ENCODE measurements around the gene IL36RN. TPM values are rescaled to one million over a fixed set of nuclear protein-coding genes. Genes with fewer than 3 reads are reported as not detected.

IL36RN gene
- not detected for polyA plus RNA-seq (2012; ENCODE audit: insufficient read depth, insufficient read length, low read depth)

DNA sequence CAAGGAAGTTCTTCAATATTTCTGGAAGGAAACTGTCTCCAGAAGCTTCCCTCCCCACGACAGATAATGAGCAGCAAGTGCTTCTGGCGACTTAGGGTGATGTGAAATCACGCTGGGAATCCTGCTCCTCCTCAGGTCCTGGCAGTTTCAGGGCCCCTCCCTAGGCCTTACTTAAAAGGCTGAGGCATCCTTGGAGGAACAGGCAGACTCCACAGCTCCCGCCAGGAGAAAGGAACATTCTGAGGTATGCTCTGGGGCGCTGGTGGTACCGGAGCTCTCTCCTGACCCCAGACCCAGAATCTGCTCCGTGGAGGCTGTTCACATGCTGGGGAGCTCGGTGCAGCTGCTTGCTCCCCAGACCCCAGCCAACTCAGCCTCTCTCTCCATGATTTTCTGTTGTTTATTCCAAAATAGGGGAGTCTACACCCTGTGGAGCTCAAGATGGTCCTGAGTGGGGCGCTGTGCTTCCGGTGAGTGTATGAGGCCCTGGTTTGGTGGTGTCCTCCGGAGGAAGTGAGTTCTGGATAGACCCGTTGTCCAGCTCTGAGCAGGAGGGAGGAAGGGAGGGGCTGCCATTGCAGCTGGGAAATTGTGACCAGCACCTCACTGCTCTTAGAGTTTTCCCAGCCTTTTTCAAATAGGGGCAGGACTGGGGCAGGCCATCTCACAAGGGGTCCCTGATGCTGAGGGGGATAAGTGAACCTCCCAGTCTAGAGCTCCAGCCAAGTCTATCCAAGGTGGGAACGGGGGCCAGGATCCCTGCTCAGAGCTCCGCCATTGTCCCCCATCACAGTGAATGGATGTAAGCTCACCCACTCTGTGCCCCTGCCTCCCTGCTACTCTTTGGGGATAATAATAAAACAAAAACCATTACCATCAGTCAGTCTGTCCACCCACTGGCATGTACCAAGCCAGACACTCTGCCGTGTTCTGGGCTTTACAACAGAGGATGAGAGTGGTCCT is at the start of gene IL36RN:
TSS of gene IL36RN (plus strand) at position 201 of the 963 bp plus-strand sequence. CDS start at position 442, 241 bp downstream.
- H3K4me3 ChIP-seq (ENCODE audit: low read depth, low read length): no peak within 1 kb of the TSS
- DNase-seq: no peak
- H3K27me3 ChIP-seq: no peaks in the 10 kb centered on the region
- H3K4me1 ChIP-seq: no peaks in the 10 kb centered on the region
- H3K9me3 ChIP-seq: no peaks in the 10 kb centered on the region
- TF ChIP-seq, protein P1, sequence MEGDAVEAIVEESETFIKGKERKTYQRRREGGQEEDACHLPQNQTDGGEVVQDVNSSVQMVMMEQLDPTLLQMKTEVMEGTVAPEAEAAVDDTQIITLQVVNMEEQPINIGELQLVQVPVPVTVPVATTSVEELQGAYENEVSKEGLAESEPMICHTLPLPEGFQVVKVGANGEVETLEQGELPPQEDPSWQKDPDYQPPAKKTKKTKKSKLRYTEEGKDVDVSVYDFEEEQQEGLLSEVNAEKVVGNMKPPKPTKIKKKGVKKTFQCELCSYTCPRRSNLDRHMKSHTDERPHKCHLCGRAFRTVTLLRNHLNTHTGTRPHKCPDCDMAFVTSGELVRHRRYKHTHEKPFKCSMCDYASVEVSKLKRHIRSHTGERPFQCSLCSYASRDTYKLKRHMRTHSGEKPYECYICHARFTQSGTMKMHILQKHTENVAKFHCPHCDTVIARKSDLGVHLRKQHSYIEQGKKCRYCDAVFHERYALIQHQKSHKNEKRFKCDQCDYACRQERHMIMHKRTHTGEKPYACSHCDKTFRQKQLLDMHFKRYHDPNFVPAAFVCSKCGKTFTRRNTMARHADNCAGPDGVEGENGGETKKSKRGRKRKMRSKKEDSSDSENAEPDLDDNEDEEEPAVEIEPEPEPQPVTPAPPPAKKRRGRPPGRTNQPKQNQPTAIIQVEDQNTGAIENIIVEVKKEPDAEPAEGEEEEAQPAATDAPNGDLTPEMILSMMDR (IDR thresholded peaks at IDR 0.05; ENCODE audit: low read depth, low read length): no peak
- no peaks in the 10 kb centered on the region for H3K36me3 ChIP-seq

DNA sequence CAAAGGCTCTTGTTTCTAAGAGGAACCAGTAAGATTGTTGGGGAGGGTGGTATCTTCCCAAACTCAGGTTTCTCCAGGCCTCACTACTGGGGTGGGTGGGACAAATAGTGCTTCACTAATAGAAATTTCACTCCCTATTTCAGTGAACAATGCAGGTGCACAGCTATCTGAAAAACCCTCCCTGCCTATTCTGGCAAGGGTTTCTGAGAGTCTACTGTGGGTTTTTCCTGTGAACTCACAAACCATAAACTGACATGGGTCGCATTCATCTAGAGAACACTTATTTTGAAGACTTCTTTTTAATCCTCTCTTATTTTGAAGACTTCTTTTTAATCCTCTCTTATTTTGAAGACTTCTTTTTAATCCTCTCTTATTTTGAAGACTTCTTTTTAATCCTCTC is 49.4 kb upstream of the IL36RN start:
- no peak overlapping the region for H3K4me3 ChIP-seq (ENCODE audit: low read depth, low read length)
- TF ChIP-seq, protein P1 (IDR thresholded peaks at IDR 0.05; ENCODE audit: low read depth, low read length): no peak
- no peak for DNase-seq
- no peaks in the 10 kb centered on the region for H3K4me1 ChIP-seq
- no peaks in the 10 kb centered on the region for H3K27me3 ChIP-seq
- H3K36me3 ChIP-seq: no peaks in the 10 kb centered on the region
- H3K9me3 ChIP-seq: no peaks in the 10 kb centered on the region

DNA sequence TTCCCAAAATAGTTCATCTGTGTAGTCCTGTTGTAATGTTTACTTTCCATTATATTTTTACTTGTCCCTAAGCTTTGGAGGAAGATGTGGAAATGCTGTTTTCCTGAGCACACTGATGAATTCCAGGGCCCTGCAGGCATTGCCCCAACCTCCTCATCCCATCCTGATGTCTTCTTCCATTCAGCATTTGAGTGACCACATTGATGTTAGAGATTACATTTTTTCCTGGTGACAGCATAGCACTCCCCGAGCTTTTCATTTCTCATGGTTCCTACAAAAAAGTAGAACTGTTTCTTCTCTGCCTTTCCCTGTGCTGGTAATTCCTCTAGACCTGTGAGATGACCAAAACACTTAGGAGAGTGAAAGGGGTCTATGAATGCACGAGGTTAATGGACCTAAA is 48.9 kb upstream of the IL36RN start:
- H3K27me3 ChIP-seq: no peaks in the 10 kb centered on the region
- H3K36me3 ChIP-seq: no peaks in the 10 kb centered on the region
- no peak for DNase-seq
- TF ChIP-seq, protein P1 (IDR thresholded peaks at IDR 0.05; ENCODE audit: low read depth, low read length): no peak
- H3K4me3 ChIP-seq (ENCODE audit: low read depth, low read length): no peak overlapping the region
- H3K4me1 ChIP-seq: no peaks in the 10 kb centered on the region
- no peaks in the 10 kb centered on the region for H3K9me3 ChIP-seq

DNA sequence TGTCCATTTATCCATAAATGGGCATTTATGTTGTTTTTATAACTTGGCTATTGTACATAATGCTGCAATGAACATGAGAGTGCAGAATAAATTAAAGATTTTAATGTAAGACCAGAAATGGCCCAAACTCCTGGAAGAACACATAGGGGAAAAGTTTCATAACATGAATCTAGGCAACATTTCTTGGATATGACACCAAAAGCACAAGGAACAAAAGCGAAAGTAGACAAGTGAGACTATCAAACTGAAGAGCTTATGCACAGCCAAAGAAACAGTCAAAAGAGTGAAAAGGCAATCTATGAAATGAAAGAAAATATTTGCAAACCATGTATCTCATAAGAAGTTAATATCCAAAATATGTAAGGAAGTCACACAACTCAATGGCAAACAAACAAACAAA is 47.9 kb upstream of the IL36RN start:
- no peak for DNase-seq

DNA sequence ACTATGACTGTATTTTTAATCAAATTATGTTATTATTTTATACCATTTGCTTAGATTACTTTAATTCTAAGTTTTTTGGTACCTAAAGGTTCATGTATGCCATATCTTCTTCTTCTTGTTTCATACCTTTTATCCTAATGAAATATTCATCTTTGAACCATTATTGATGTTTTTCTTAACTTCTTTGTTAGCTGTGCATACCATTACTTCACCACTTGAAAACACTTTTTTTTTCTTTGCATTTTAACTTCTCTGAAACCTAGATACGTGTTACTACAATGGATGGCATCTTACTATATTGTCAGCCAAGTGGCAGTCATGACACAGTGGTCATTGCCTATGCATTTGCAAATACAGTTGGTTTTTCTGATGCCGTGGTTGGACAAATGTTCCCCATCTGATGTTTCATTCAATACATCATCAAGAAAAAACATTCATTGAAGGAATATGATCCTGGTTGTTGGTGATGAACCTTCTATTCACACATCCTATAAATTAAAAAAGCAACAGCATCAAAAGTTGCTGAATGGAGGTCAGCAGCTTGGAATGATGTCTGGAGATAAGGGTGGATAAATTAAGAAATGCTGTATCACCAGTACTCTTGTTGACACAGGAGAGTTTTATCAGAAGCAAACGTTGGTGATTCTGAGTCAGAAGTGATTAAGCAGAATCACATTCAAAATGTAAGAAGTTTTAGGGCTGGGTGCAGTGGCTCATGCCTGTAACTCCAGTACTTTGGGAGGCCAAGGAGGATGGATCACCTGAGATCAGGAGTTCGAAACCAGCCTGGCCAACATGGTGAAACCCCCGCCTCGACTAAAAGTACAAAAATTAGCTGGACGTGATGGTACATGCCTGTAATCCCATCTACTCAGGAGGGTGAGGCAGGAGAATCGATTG is 46.3 kb upstream of the IL36RN start:
- Histone ChIP-seq H3K27me3 (no peaks in the 10 kb centered on the region), H3K4me1 (no peaks in the 10 kb centered on the region), H3K9me3 (no peaks in the 10 kb centered on the region), H3K36me3 (no peaks in the 10 kb centered on the region), H3K4me3 (ENCODE audit: low read depth, low read length) (no peak overlapping the region)
- DNase-seq: no peak
- TF ChIP-seq, protein P1 (IDR thresholded peaks at IDR 0.05; ENCODE audit: low read depth, low read length): no peak

More for the DNA sequence above, 47.9 kb upstream of the IL36RN start:
- H3K36me3 ChIP-seq: no peaks in the 10 kb centered on the region
- TF ChIP-seq, protein P1 (IDR thresholded peaks at IDR 0.05; ENCODE audit: low read depth, low read length): no peak
- H3K4me1 ChIP-seq: no peaks in the 10 kb centered on the region
- H3K27me3 ChIP-seq: no peaks in the 10 kb centered on the region
- H3K9me3 ChIP-seq: no peaks in the 10 kb centered on the region
- H3K4me3 ChIP-seq (ENCODE audit: low read depth, low read length): no peak overlapping the region

All from BE2C (cell line).